Ishikawa (cell line): Measurements from ENCODE around the gene COL4A2.

Experiments
- CEBPB ChIP-seq: IDR thresholded peaks from 2 replicates; pipeline ENCODE4 v1.6.1; 2012
- CREB1 ChIP-seq: IDR thresholded peaks from 2 replicates; pipeline ENCODE4 v1.6.1; 2012; ENCODE audit warnings: low read depth
- EGR1 ChIP-seq: IDR thresholded peaks from 2 replicates; pipeline ENCODE4 v1.6.1; 2012
- EP300 ChIP-seq: IDR thresholded peaks from 2 replicates; pipeline ENCODE4 v1.6.1; 2012; ENCODE audit warnings: borderline replicate concordance
- FOXM1 ChIP-seq: IDR thresholded peaks from 2 replicates; pipeline ENCODE4 v1.6.1; 2012; ENCODE audit warnings: low read depth, borderline replicate concordance
- MAX ChIP-seq: IDR thresholded peaks from 2 replicates; pipeline ENCODE4 v1.6.1; 2012
- NFIC ChIP-seq: IDR thresholded peaks from 2 replicates; pipeline ENCODE4 v1.6.1; 2012
- RAD21 ChIP-seq: IDR thresholded peaks from 2 replicates; pipeline ENCODE4 v1.6.1; 2012; ENCODE audit warnings: low read depth
- TAF1 ChIP-seq: IDR thresholded peaks from 2 replicates; pipeline ENCODE4 v1.6.1; 2012; ENCODE audit warnings: low read depth, mild to moderate bottlenecking
- TCF12 ChIP-seq: IDR thresholded peaks from 2 replicates; pipeline ENCODE4 v1.6.1; 2012; ENCODE audit warnings: low read depth
- TEAD4 ChIP-seq: IDR thresholded peaks from 2 replicates; pipeline ENCODE4 v1.6.1; 2012
- YY1 ChIP-seq: IDR thresholded peaks from 2 replicates; pipeline ENCODE4 v1.6.1; 2012; ENCODE audit warnings: low read depth
- ZBTB7A ChIP-seq: IDR thresholded peaks from 2 replicates; pipeline ENCODE4 v1.6.1; 2012; ENCODE audit warnings: low read depth
- TF ChIP-seq, protein P1 (sequence below): IDR thresholded peaks from 2 replicates; pipeline ENCODE4 v1.6.1; 2012; ENCODE audit warnings: low read depth, mild to moderate bottlenecking
- TF ChIP-seq, protein P2 (sequence below): IDR thresholded peaks from 2 replicates; pipeline ENCODE4 v1.6.1; 2012

The COL4A2 gene

GRCh38 chr13:110471833-110472162 is 164.7 kb downstream of the COL4A2 start:
- TF ChIP-seq, protein P1, sequence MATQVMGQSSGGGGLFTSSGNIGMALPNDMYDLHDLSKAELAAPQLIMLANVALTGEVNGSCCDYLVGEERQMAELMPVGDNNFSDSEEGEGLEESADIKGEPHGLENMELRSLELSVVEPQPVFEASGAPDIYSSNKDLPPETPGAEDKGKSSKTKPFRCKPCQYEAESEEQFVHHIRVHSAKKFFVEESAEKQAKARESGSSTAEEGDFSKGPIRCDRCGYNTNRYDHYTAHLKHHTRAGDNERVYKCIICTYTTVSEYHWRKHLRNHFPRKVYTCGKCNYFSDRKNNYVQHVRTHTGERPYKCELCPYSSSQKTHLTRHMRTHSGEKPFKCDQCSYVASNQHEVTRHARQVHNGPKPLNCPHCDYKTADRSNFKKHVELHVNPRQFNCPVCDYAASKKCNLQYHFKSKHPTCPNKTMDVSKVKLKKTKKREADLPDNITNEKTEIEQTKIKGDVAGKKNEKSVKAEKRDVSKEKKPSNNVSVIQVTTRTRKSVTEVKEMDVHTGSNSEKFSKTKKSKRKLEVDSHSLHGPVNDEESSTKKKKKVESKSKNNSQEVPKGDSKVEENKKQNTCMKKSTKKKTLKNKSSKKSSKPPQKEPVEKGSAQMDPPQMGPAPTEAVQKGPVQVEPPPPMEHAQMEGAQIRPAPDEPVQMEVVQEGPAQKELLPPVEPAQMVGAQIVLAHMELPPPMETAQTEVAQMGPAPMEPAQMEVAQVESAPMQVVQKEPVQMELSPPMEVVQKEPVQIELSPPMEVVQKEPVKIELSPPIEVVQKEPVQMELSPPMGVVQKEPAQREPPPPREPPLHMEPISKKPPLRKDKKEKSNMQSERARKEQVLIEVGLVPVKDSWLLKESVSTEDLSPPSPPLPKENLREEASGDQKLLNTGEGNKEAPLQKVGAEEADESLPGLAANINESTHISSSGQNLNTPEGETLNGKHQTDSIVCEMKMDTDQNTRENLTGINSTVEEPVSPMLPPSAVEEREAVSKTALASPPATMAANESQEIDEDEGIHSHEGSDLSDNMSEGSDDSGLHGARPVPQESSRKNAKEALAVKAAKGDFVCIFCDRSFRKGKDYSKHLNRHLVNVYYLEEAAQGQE: no peak
- TF ChIP-seq NFIC (no peak), ZBTB7A (no peak), TCF12 (no peak), EP300 (no peak), FOXM1 (no peak), EGR1 (no peak), CEBPB (no peak)
- TF ChIP-seq, protein P2, sequence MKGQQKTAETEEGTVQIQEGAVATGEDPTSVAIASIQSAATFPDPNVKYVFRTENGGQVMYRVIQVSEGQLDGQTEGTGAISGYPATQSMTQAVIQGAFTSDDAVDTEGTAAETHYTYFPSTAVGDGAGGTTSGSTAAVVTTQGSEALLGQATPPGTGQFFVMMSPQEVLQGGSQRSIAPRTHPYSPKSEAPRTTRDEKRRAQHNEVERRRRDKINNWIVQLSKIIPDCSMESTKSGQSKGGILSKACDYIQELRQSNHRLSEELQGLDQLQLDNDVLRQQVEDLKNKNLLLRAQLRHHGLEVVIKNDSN: no peak

DNA sequence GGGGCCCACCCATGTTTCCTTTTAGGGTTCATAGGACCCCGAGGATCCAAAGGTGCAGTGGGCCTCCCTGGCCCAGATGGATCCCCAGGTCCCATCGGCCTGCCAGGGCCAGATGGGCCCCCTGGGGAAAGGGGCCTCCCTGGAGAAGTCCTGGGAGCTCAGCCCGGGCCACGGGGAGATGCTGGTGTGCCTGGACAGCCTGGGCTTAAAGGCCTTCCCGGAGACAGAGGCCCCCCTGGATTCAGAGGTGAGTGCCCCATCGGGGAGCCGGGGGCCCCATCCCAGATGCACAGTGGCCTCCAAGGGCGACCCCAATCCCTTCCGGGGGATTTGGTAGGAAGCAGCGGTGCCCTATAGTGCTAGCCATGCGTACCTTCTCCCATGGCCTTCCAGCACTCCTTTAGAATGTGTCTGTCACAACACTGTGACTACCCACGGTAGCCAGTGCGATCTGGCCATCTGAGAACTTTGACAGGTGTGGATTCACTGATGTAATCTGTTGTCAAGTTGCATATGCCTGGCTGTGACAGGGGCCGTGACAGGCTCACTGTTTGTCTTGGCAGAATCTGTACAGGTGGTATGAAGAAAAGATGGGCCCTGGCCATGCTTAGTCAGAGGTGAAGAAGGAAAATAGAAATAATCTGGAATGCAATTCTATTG is 165.9 kb downstream of the COL4A2 start:
- TF ChIP-seq MAX: no peak
- TF ChIP-seq, protein P1: no peak
- TF ChIP-seq RAD21: no peak
- no peak for TF ChIP-seq ZBTB7A
- TF ChIP-seq TCF12: no peak
- no peak for TF ChIP-seq NFIC
- TF ChIP-seq EP300: no peak
- TF ChIP-seq CREB1: no peak
- no peak for TF ChIP-seq YY1
- TF ChIP-seq EGR1: no peak
- TF ChIP-seq TEAD4: no peak
- TF ChIP-seq TAF1: no peak

GRCh38 chr13:110474713-110475112 is 167.6 kb downstream of the COL4A2 start:
- TF ChIP-seq MAX (no peak), FOXM1 (no peak), TEAD4 (no peak), RAD21 (no peak), YY1 (no peak), NFIC (no peak), CEBPB (no peak), EP300 (no peak), TCF12 (no peak), ZBTB7A (no peak), EGR1 (no peak), CREB1 (no peak), TAF1 (no peak)
- TF ChIP-seq, protein P1: no peak
- TF ChIP-seq, protein P2: no peak

DNA sequence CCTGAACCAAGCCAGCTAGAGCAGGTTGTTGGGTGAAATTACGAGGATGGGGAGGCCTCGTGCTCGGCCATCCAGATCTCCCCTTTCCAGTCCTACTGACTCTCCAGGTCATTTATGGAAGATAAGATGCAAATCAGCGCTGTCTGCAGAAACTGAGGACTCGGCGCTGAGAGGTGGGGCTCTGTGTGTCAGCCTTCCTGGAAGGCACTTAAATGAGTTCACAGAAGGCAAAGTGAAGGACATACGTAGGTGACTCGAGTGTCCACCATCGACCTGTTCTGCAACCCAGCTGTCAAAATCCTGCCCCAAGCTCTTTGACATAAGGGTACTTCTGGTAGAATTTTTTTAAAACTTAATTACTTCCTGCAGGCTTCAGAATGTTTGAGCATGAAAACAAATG is 168.0 kb downstream of the COL4A2 start:
- no peak for TF ChIP-seq FOXM1
- no peak for TF ChIP-seq CEBPB
- TF ChIP-seq EP300: no peak
- no peak for TF ChIP-seq TEAD4
- TF ChIP-seq NFIC: no peak
- TF ChIP-seq TAF1: no peak
- no peak for TF ChIP-seq RAD21
- TF ChIP-seq MAX: no peak
- no peak for TF ChIP-seq EGR1
- no peak for TF ChIP-seq ZBTB7A
- TF ChIP-seq, protein P2: no peak
- no peak for TF ChIP-seq TCF12
- no peak for TF ChIP-seq CREB1
- TF ChIP-seq YY1: no peak
- TF ChIP-seq, protein P1: no peak
